Liver (tissue), 3 donors: Measurements from ENCODE around the gene UTP4.

ENCODE experiments used
- CTCF ChIP-seq: fragments of 150-350 bp; IDR thresholded peaks from 2 replicates; pipeline ENCODE4 v1.5.1; 2017; ENCODE audit warnings: improper control_type of control experiment, low read depth, low read length; ENCODE audit not compliant: missing input control
- MAX ChIP-seq: IDR thresholded peaks from 2 replicates; pipeline ENCODE4 v1.6.1; 2016; ENCODE audit warnings: antibody characterized with exemption
- RAD21 ChIP-seq, 2 donors: IDR thresholded peaks; 2 replicates each; pipeline ENCODE4 v1.6.1; 2016; ENCODE audit warnings: antibody characterized with exemption in 2 of 2, mild to moderate bottlenecking in 2 of 2
- YY1 ChIP-seq: IDR thresholded peaks from 2 replicates; pipeline ENCODE4 v1.6.1; 2016; ENCODE audit warnings: antibody characterized with exemption, mild to moderate bottlenecking
- donor health status: healthy.
- donor health status: healthy.

- TF ChIP-seq MAX (no peak), CTCF (no peak), YY1 (no peak), RAD21 (IDR thresholded peaks at IDR 0.05) (no peak)
Observed at GRCh38 chr16:69093974-69094373, 38.5 kb upstream of the UTP4 start.
